Activated naive CD4-positive, alpha-beta T cell treated with anti-CD3 and anti-CD28 coated beads, Interleukin-2, amount 50 U/mL, for 72 hours (primary cell): ENCODE measurements around the gene MYOT. TPM values are rescaled to one million over a fixed set of nuclear protein-coding genes. Genes with fewer than 3 reads are reported as not detected.

Experiments
- ATAC-seq, 2 donors: fragments of 150-1000 bp; cut with Tn5 transposase; 2 replicates each; pipeline ENCODE4 v1.10.0; 2021; ENCODE audit warnings: mild to moderate bottlenecking in 2 of 2, moderate library complexity in 2 of 2
- DNase-seq, 2 donors: peaks; one replicate each; pipeline ENCODE4 v3.0.0; 2021 to 2022; ENCODE audit warnings: low spot score in 2 of 2
- H3K27ac Mint-ChIP-seq, 2 donors: one replicate each; pipeline ENCODE4 v1.8.0; 2022; ENCODE audit warnings: mild to moderate bottlenecking in 2 of 2, mixed read lengths in 2 of 2
- H3K36me3 Mint-ChIP-seq, 2 donors: one replicate each; pipeline ENCODE4 v1.8.0; 2022; ENCODE audit warnings: mixed read lengths in 2 of 2
- H3K9me3 Mint-ChIP-seq, 2 donors: one replicate each; pipeline ENCODE4 v1.8.0; 2022; ENCODE audit warnings: mixed read lengths in 2 of 2
- total RNA-seq, 2 donors: library from RNA; stranded (reverse); gene quantifications; one replicate each; pipeline ENCODE4 v1.2.3, GENCODE V29; 2022

The MYOT gene
- not detected for total RNA-seq

- H3K27ac Mint-ChIP-seq: no peak within 1 kb of the TSS
- H3K9me3 Mint-ChIP-seq: no peaks in the 10 kb centered on the region
- no peak for DNase-seq
- ATAC-seq: no peak
- H3K36me3 Mint-ChIP-seq: no peaks in the 10 kb centered on the region
Observed at GRCh38 chr5:137867664-137868063, at the start of gene MYOT. Gene MYOT (plus strand): TSS chr5:137867860. CDS start chr5:137870652, 2,792 bp downstream.

GRCh38 chr5:137819766-137820165 lies 47.9 kb upstream of the MYOT start:
- Mint-ChIP-seq H3K9me3 (no peaks in the 10 kb centered on the region), H3K27ac (no peak overlapping the region), H3K36me3 (no peaks in the 10 kb centered on the region)
- no peak for ATAC-seq
- no peak for DNase-seq

GRCh38 chr5:137822158-137822764 lies 45.4 kb upstream of the MYOT start:
- DNase-seq: no peak

GRCh38 chr5:137822984-137823383 lies 44.7 kb upstream of the MYOT start:
- H3K36me3 Mint-ChIP-seq: no peaks in the 10 kb centered on the region
- ATAC-seq (no peak), DNase-seq (no peak)
- H3K27ac Mint-ChIP-seq: no peak overlapping the region
- H3K9me3 Mint-ChIP-seq: no peaks in the 10 kb centered on the region

More at GRCh38 chr5:137822158-137822764, 45.4 kb upstream of the MYOT start:
- Mint-ChIP-seq H3K9me3 (no peaks in the 10 kb centered on the region), H3K27ac (no peak overlapping the region), H3K36me3 (no peaks in the 10 kb centered on the region)
- ATAC-seq: no peak

- H3K9me3 Mint-ChIP-seq: no peaks in the 10 kb centered on the region
- H3K36me3 Mint-ChIP-seq: no peaks in the 10 kb centered on the region
- no peak overlapping the region for H3K27ac Mint-ChIP-seq
- no peak for DNase-seq
- no peak for ATAC-seq
Observed at GRCh38 chr5:137825165-137825564, 42.5 kb upstream of the MYOT start.

- H3K36me3 Mint-ChIP-seq: no peaks in the 10 kb centered on the region
- no peaks in the 10 kb centered on the region for H3K9me3 Mint-ChIP-seq
- DNase-seq: no peak
- no peak overlapping the region for H3K27ac Mint-ChIP-seq
- no peak for ATAC-seq
Observed at GRCh38 chr5:137826067-137826466, 41.6 kb upstream of the MYOT start.

GRCh38 chr5:137828180-137828579 lies 39.5 kb upstream of the MYOT start:
- ATAC-seq: no peak
- Mint-ChIP-seq H3K27ac (no peak overlapping the region), H3K36me3 (no peaks in the 10 kb centered on the region), H3K9me3 (no peaks in the 10 kb centered on the region)
- DNase-seq: no peak

- ATAC-seq (no peak), DNase-seq (no peak)
- no peaks in the 10 kb centered on the region for H3K9me3 Mint-ChIP-seq
- no peaks in the 10 kb centered on the region for H3K36me3 Mint-ChIP-seq
- no peak overlapping the region for H3K27ac Mint-ChIP-seq
Observed at GRCh38 chr5:137828664-137829063, 39.0 kb upstream of the MYOT start.

GRCh38 chr5:137831105-137831504 lies 36.6 kb upstream of the MYOT start:
- DNase-seq: no peak
- H3K9me3 Mint-ChIP-seq: no peaks in the 10 kb centered on the region

GRCh38 chr5:137831526-137831925 lies 36.1 kb upstream of the MYOT start:
- Mint-ChIP-seq H3K9me3 (no peaks in the 10 kb centered on the region), H3K27ac (no peak overlapping the region), H3K36me3 (no peaks in the 10 kb centered on the region)
- DNase-seq (no peak), ATAC-seq (no peak)

More at GRCh38 chr5:137831105-137831504, 36.6 kb upstream of the MYOT start:
- H3K36me3 Mint-ChIP-seq: no peaks in the 10 kb centered on the region
- ATAC-seq: no peak
- no peak overlapping the region for H3K27ac Mint-ChIP-seq

- DNase-seq (no peak), ATAC-seq (no peak)
- Mint-ChIP-seq H3K36me3 (no peaks in the 10 kb centered on the region), H3K27ac (no peak overlapping the region), H3K9me3 (no peaks in the 10 kb centered on the region)
Observed at GRCh38 chr5:137832416-137832815, 35.2 kb upstream of the MYOT start.

GRCh38 chr5:137833463-137833862 lies 34.2 kb upstream of the MYOT start:
- Mint-ChIP-seq H3K36me3 (no peaks in the 10 kb centered on the region), H3K27ac (no peak overlapping the region), H3K9me3 (no peaks in the 10 kb centered on the region)
- DNase-seq (no peak), ATAC-seq (no peak)

GRCh38 chr5:137834498-137835049 lies 33.1 kb upstream of the MYOT start:
- ATAC-seq (no peak), DNase-seq (no peak)
- H3K27ac Mint-ChIP-seq: no peak overlapping the region
- H3K9me3 Mint-ChIP-seq: no peaks in the 10 kb centered on the region
- no peaks in the 10 kb centered on the region for H3K36me3 Mint-ChIP-seq

GRCh38 chr5:137836298-137836697 lies 31.4 kb upstream of the MYOT start:
- ATAC-seq: no peak
- H3K36me3 Mint-ChIP-seq: no peaks in the 10 kb centered on the region
- DNase-seq: no peak
- H3K27ac Mint-ChIP-seq: no peak overlapping the region
- no peaks in the 10 kb centered on the region for H3K9me3 Mint-ChIP-seq

- Mint-ChIP-seq H3K27ac (no peak overlapping the region), H3K36me3 (no peaks in the 10 kb centered on the region), H3K9me3 (no peaks in the 10 kb centered on the region)
- ATAC-seq (no peak), DNase-seq (no peak)
Observed at GRCh38 chr5:137836997-137837396, 30.7 kb upstream of the MYOT start.

GRCh38 chr5:137837491-137838394 lies 29.9 kb upstream of the MYOT start:
- ATAC-seq: no peak
- no peaks in the 10 kb centered on the region for H3K36me3 Mint-ChIP-seq
- no peak for DNase-seq
- H3K27ac Mint-ChIP-seq: no peak overlapping the region
- no peaks in the 10 kb centered on the region for H3K9me3 Mint-ChIP-seq

GRCh38 chr5:137838976-137839375 lies 28.7 kb upstream of the MYOT start:
- no peak overlapping the region for H3K27ac Mint-ChIP-seq
- no peak for DNase-seq
- no peaks in the 10 kb centered on the region for H3K9me3 Mint-ChIP-seq
- ATAC-seq: no peak
- H3K36me3 Mint-ChIP-seq: no peaks in the 10 kb centered on the region
